Mesothelial cell of epicardium (in vitro differentiated cells): Measurements from ENCODE around the gene HIGD1A. TPM values are rescaled to one million over a fixed set of nuclear protein-coding genes. Genes with fewer than 3 reads are reported as not detected.
A peak's percentile ranks its signal among the peaks of the same experiment; 100 is the strongest.

Experiments used
- DNase-seq, 2 experiments: peaks; one replicate each; pipeline ENCODE4 v3.0.0; 2021; ENCODE audit warnings: low spot score in 2 of 2; ENCODE audit not compliant: unreplicated experiment in 2 of 2
- H3K27ac Mint-ChIP-seq: 2 replicates; pipeline ENCODE4 v1.8.0; 2021; ENCODE audit warnings: mixed read lengths
- H3K27me3 Mint-ChIP-seq: 2 replicates; pipeline ENCODE4 v1.8.0; 2021; ENCODE audit warnings: low read depth, mixed read lengths
- H3K36me3 Mint-ChIP-seq: 2 replicates; pipeline ENCODE4 v1.8.0; 2021; ENCODE audit warnings: mixed read lengths
- H3K4me1 Mint-ChIP-seq: 2 replicates; pipeline ENCODE4 v1.8.0; 2021; ENCODE audit warnings: mixed read lengths
- H3K4me3 Mint-ChIP-seq: 2 replicates; pipeline ENCODE4 v1.8.0; 2021; ENCODE audit warnings: mild to moderate bottlenecking, moderate library complexity, mixed read lengths
- H3K9me3 Mint-ChIP-seq: 2 replicates; pipeline ENCODE4 v1.8.0; 2021; ENCODE audit warnings: mixed read lengths
- CTCF ChIP-seq: fragments of 200-600 bp; sonication (generic); IDR thresholded peaks from one replicate; pipeline ENCODE4 v1.5.0; 2021; ENCODE audit warnings: antibody characterized with exemption; ENCODE audit not compliant: unreplicated experiment
- total RNA-seq: library from RNA; stranded (reverse); gene quantifications from 3 replicates; pipeline ENCODE4 v1.2.1, GENCODE V29; 2021

The HIGD1A gene
- total RNA-seq, 1 donor from 2014 or later, result 63.9 TPM

GRCh38 chr3:42749025-42749752, 55.1 kb downstream of the HIGD1A start:
- no peak for TF ChIP-seq CTCF
- H3K27ac Mint-ChIP-seq, result peak overlapping the region; percentile 61

GRCh38 chr3:42747581-42747980, 56.7 kb downstream of the HIGD1A start:
- no peak overlapping the region for H3K27ac Mint-ChIP-seq
- no peaks in the 10 kb centered on the region for H3K9me3 Mint-ChIP-seq
- H3K4me1 Mint-ChIP-seq, result peaks cover 32% of the 10 kb centered on the region
- H3K36me3 Mint-ChIP-seq, result no peaks in the 10 kb centered on the region
- no peak overlapping the region for H3K4me3 Mint-ChIP-seq
- TF ChIP-seq CTCF, result no peak
- DNase-seq, result peak in 1 of 2 experiments; percentile 32
- no peaks in the 10 kb centered on the region for H3K27me3 Mint-ChIP-seq

More at GRCh38 chr3:42749025-42749752, 55.1 kb downstream of the HIGD1A start:
- Mint-ChIP-seq H3K9me3 (no peaks in the 10 kb centered on the region), H3K4me3 (no peak overlapping the region), H3K27me3 (no peaks in the 10 kb centered on the region), H3K36me3 (no peaks in the 10 kb centered on the region), H3K4me1 (peaks cover 32% of the 10 kb centered on the region)
- peak in 1 of 2 experiments; percentile 29 for DNase-seq

GRCh38 chr3:42746455-42747450, 57.5 kb downstream of the HIGD1A start:
- Mint-ChIP-seq H3K9me3 (no peaks in the 10 kb centered on the region), H3K27ac (peak overlapping the region; percentile 56), H3K36me3 (no peaks in the 10 kb centered on the region), H3K27me3 (no peaks in the 10 kb centered on the region), H3K4me3 (no peak overlapping the region), H3K4me1 (peaks cover 32% of the 10 kb centered on the region)
- TF ChIP-seq CTCF, result no peak
- peak in 1 of 2 experiments; percentile 36 for DNase-seq

- Mint-ChIP-seq H3K36me3 (no peaks in the 10 kb centered on the region), H3K4me1 (peaks cover 30% of the 10 kb centered on the region), H3K9me3 (no peaks in the 10 kb centered on the region), H3K4me3 (no peak overlapping the region), H3K27ac (peak overlapping the region; percentile 56), H3K27me3 (no peaks in the 10 kb centered on the region)
- DNase-seq, result peak in 1 of 2 experiments; percentile 10
- no peak for TF ChIP-seq CTCF
Observed at GRCh38 chr3:42745776-42746454, 58.4 kb downstream of the HIGD1A start.

GRCh38 chr3:42745291-42745745, 59.0 kb downstream of the HIGD1A start:
- Mint-ChIP-seq H3K27ac (no peak overlapping the region), H3K9me3 (no peaks in the 10 kb centered on the region), H3K27me3 (no peaks in the 10 kb centered on the region), H3K36me3 (no peaks in the 10 kb centered on the region), H3K4me1 (peaks cover 30% of the 10 kb centered on the region), H3K4me3 (no peak overlapping the region)
- no peak for DNase-seq
- TF ChIP-seq CTCF, result no peak
